T-helper 1 cell treated with Interleukin-12 subunit alpha and Interleukin-12 subunit beta and Interleukin-4 antibody, amounts not matched to agents 30 ng/mL and 1 ng/mL, for 36 hours (primary cell): ENCODE data around the gene DDRGK1. TPM values are rescaled to one million over a fixed set of nuclear protein-coding genes. Genes with fewer than 3 reads are reported as not detected.

Experiments
- total RNA-seq: library from RNA; stranded (reverse); gene quantifications from 2 replicates; pipeline ENCODE4 v1.2.3, GENCODE V29; 2022

The DDRGK1 gene
- total RNA-seq, 1 donor from 2014 or later = 55.2 TPM

Other genes with a start within 250 kb of the DDRGK1 start
- 1.3 and 1.8 TPM in 2 replicates for gene GNRH2, start 161.1 kb downstream of the DDRGK1 start, total RNA-seq
- 37.7 and 39.5 TPM in 2 replicates for gene MRPS26, start 158.6 kb downstream of the DDRGK1 start, total RNA-seq
- gene OXT, start 133.1 kb downstream of the DDRGK1 start, total RNA-seq = 0.61 TPM in 1 of 2 replicates, not detected in the other
- gene AVP, start 120.0 kb downstream of the DDRGK1 start, total RNA-seq = not detected in 2 replicates
- 26.8 and 28.1 TPM in 2 replicates for gene FASTKD5, start 44.8 kb downstream of the DDRGK1 start, total RNA-seq
- gene UBOX5, start 44.8 kb downstream of the DDRGK1 start, total RNA-seq = 7.6 and 9.0 TPM in 2 replicates
- 0.69 and 0.88 TPM in 2 replicates for gene LZTS3, start 31.1 kb downstream of the DDRGK1 start, total RNA-seq
- gene ITPA, start 4.8 kb upstream of the DDRGK1 start, total RNA-seq = 69.3 and 84.9 TPM in 2 replicates
- 1.6 and 1.9 TPM in 2 replicates for gene SLC4A11, start 34.5 kb upstream of the DDRGK1 start, total RNA-seq
- gene DNAAF9, start 203.0 kb upstream of the DDRGK1 start, total RNA-seq = 1.9 and 2.1 TPM in 2 replicates